HK-2 (cell line): Measurements from ENCODE around the gene RBM42.
"Not testable (repeated sequence)": the region's sequence is repeated elsewhere in the genome, so short reads cannot be mapped to it uniquely, and the experiment has no call there.

Source experiments
- DNase-seq: peaks from one replicate; pipeline ENCODE4 v3.0.0-alpha.2; 2018; ENCODE audit not compliant: unreplicated experiment

RBM42 gene

GRCh38 chr19:35628565-35629331 lies at the start of gene RBM42:
TSS of gene RBM42 (plus strand) at chr19:35629036. CDS start at chr19:35629154, 118 bp downstream.
- peak; percentile 97 for DNase-seq

- no peak for DNase-seq
Measured at GRCh38 chr19:35582760-35583159, 46.1 kb upstream of the RBM42 start.

GRCh38 chr19:35585848-35586247 lies 43.0 kb upstream of the RBM42 start, which contains the start of gene PMIS2:
TSS of gene PMIS2 (plus strand) at chr19:35586173. CDS start at chr19:35586260, 87 bp downstream.
- no peak for DNase-seq

- DNase-seq: no peak
Measured at GRCh38 chr19:35587321-35587720, 41.5 kb upstream of the RBM42 start.

GRCh38 chr19:35590875-35591274 lies 38.0 kb upstream of the RBM42 start:
- no peak for DNase-seq

- DNase-seq: peak; percentile 9
Measured at GRCh38 chr19:35592226-35592625, 36.6 kb upstream of the RBM42 start.

- not testable (repeated sequence) for DNase-seq
Measured at GRCh38 chr19:35595026-35595425, 33.8 kb upstream of the RBM42 start.

- no peak for DNase-seq
Measured at GRCh38 chr19:35595928-35596327, 32.9 kb upstream of the RBM42 start.

GRCh38 chr19:35596366-35596999 lies 32.4 kb upstream of the RBM42 start:
- no peak for DNase-seq

GRCh38 chr19:35601971-35602370 lies 26.9 kb upstream of the RBM42 start:
- no peak for DNase-seq

GRCh38 chr19:35604436-35604835 lies 24.4 kb upstream of the RBM42 start:
- DNase-seq: not testable (repeated sequence)

GRCh38 chr19:35607170-35607569 lies 21.7 kb upstream of the RBM42 start:
- not testable (repeated sequence) for DNase-seq

- no peak for DNase-seq
Measured at GRCh38 chr19:35607661-35608060, 21.2 kb upstream of the RBM42 start.

GRCh38 chr19:35608251-35608650 lies 20.6 kb upstream of the RBM42 start:
- no peak for DNase-seq

- DNase-seq: no peak
Measured at GRCh38 chr19:35609851-35610353, 18.9 kb upstream of the RBM42 start.

- DNase-seq: no peak
Measured at GRCh38 chr19:35612224-35612558, 16.6 kb upstream of the RBM42 start.

GRCh38 chr19:35612559-35613321 lies 16.1 kb upstream of the RBM42 start, which contains the start of gene HAUS5:
TSS of gene HAUS5 (plus strand) at chr19:35612735. CDS start at chr19:35612795, 60 bp downstream.
- DNase-seq: peak; percentile 94

GRCh38 chr19:35613574-35613973 lies 15.3 kb upstream of the RBM42 start:
- no peak for DNase-seq

GRCh38 chr19:35615036-35615435 lies 13.8 kb upstream of the RBM42 start:
- DNase-seq: no peak

- no peak for DNase-seq
Measured at GRCh38 chr19:35618857-35619256, 10.0 kb upstream of the RBM42 start.

GRCh38 chr19:35619290-35619923 lies 9.4 kb upstream of the RBM42 start:
- DNase-seq: no peak

GRCh38 chr19:35620001-35620400 lies 8.8 kb upstream of the RBM42 start:
- no peak for DNase-seq
